ENCODE results near the gene SPTSSB.

The SPTSSB gene

GRCh38 chr3:161336661-161337060, 34.7 kb downstream of the SPTSSB start:
- DNase-seq, result no peak

DNA sequence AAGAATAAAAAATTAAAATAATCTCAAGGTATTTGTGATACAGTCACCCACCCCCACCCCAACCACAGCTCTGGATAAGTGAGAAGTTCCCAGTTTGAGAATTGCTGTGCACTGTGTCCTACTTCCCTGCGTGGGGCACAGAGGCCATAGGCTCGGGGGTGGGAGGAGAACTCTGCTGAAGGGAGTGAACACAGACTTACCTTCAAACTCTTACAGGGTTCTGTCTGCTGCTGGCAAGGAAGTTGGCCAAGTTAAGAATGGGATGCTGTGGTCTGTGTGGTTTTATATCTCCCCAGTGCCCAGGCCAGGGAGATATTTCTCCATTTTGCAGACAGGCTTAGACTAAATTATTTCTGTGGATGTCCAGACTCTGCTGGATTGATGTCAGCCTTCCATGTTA, 37.6 kb downstream of the SPTSSB start:
- DNase-seq, result no peak

GRCh38 chr3:161332792-161333191, 38.5 kb downstream of the SPTSSB start:
- no peak for DNase-seq

- no peak for DNase-seq
These were observed 46.3 kb downstream of the SPTSSB start for GRCh38 chr3:161325059-161325458.

DNA sequence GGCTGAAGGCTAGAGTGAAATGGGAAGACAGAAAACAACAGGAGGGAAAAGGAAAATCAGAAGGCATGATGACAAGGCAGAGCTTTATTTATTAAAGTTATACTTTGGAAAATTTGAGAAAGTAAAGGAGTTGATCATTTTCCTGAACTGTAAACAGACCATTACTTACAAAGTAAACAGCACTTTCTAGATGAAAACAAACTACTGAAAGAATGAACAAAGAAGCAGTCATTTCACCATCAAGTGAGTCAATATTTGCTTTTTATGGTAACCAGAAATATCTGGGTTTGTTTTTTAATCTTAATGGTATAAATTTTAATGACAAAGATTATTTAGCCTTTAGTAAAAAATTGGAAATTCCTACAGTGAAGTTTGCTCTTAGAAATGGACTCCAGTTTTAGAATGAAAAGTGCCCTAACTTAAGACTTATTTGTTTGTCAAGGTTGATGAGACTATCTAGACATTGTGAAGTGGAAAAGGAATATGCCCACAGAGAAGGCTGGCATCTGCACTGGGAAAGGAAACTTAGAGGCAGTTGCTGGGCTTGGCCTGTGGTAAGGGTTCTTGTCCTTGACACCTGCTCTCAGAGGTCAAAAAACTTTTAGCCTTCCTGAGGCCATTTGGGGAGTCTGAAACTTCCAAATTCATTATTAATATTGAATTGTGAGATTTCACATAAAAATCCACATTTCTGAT, 47.2 kb downstream of the SPTSSB start:
- no peak for DNase-seq

- DNase-seq, result no peak
These were observed 48.3 kb downstream of the SPTSSB start for GRCh38 chr3:161322781-161323568.

DNA sequence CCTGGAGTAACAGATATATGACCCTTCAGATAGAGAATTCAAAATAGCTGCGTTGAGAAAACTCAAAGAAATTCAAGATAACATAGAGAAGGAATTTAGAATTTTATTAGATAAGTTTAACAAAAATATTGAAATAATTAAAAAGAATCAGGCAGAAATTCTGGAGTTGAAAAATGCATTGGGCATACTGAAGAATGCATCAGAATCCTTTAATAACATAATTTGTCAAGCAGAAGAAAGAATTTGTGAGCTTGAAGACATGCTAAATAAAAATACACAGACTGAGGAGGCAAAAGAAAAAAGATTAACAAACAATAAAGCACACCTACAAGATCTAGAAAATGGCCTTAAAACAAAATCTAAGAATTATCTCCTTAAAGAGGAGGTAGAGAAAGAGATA, 50.5 kb downstream of the SPTSSB start:
- DNase-seq, result no peak

DNA sequence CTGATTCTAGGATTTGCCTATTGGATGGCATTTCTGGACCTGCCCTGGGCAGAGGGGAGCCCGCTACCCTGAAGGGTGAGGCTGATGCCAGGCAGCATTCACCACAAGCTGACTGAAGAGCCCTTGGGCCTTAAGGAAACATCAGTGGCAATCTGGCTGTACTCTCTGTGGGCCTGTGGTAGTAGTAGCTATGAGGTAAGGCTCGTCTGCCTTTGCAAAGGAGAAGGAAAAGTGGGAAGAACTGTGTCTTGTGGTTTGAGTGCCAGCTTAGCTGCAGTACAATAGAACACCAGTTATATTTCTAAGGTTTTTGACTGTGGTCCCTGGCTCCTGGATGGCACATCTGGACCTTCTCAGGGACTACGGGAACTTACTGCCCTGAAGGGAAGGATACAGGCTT, 51.5 kb downstream of the SPTSSB start:
- no peak for DNase-seq

GRCh38 chr3:161317077-161317476, 54.2 kb downstream of the SPTSSB start:
- DNase-seq, result no peak

GRCh38 chr3:161316006-161316689, 55.2 kb downstream of the SPTSSB start:
- DNase-seq, result no peak

DNA sequence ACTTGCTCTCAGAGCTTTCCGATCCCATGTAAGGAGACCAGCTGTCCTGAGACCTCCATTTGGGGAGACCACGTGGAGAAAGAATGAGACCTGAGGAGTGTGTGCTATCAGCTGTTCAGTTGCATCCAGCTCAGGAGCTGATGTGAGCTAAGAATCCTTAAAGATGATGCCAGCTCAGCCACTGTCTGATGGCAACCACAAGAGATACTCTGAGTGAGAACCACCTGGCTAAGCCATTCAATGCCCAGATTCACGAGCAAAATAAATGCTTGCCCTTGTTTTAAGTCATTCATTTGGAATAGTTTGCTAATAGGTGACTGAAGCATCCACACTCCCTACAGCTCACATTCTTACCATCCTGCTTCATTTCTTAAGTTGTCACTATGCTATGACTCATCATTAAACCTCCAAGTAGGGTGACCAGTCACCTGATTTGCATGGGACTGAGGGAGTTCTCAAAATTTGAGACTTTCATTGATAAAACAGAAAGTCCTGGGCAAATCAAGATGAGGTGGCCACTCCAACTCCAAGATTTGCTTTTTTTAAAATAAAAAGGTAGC, 56.4 kb downstream of the SPTSSB start:
- DNase-seq, result no peak

- no peak for DNase-seq
These were observed 60.5 kb downstream of the SPTSSB start for GRCh38 chr3:161310649-161311423.

DNA sequence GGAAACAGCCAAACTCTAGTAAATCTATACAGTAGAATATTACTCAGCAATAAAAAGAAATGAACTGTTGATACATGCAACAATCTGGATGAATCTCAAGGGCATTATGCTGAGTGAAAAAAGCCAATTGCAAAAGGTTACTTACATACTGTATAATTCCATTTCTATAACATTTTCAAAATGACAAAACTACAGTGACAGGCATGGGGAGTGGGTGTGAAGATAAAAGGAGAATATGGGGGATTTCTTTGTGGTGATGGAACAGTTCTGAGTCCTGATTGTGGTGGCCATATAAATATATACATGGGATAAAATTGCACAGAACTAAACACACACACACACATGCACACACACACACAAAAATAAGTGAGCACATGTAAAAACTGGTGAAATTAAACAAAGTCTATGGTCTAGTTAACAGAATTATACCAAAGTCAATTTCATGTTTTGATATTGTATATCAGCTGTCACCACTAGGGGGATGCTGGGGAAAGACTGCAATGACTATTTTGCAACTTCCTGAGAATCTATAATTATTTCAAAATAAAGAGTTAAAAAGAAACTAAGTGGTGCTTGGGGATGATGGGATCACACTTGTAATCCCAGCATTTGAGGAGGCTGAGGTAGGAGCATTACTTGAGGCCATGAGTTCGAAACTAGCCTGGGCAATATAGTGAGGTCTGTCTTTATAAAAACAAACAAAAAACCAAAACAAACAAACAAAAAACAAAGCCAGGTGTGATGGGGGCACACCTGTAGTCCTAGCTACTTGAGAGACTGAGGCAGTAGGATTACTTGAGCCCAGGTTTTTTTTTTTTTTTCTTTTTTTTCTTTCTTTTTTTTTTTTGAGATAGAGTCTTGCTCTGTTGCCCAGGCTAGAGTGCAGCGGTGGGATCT, 66.0 kb downstream of the SPTSSB start:
- DNase-seq, result no peak

DNA sequence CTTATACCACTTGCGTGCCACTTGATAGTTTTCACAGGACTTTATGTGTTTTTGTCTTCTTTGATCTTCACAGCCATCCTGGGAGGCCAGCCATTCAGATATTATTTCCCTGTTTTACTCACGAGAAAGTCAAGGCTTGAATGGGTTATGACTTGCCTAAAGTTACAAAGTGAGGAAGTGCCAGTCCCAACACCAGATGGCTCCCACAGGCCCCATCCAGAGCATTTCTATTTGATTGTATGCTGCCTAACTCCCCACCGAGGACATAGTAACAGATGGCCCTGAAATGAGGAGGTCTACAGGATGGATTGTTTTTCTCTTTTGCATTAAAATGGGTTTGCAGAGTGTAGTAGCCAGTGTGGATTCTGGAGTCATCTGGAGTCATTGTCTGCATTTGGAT, 74.5 kb downstream of the SPTSSB start:
- DNase-seq, result no peak

DNA sequence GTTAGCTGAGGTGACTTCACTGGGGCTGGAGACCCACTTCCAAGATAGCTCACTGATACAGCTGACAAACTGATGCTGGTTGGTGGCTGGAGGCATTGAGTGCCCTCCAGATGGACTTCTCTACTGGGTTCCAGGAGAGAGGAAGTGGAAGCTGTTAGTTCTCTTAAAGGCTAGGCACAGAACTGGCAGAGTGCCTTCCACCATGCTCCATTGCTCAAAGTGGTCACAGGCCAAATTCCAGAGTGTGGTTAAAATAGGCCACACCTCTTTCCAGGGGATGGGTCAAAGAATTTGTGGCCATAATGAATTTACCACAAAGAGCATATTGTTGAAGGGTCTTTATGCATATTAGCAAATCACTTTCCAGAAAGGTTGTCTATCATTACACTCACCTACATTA, 76.0 kb downstream of the SPTSSB start:
- DNase-seq, result no peak
